ENCODE results near the gene SLC25A51.

The SLC25A51 gene

DNA sequence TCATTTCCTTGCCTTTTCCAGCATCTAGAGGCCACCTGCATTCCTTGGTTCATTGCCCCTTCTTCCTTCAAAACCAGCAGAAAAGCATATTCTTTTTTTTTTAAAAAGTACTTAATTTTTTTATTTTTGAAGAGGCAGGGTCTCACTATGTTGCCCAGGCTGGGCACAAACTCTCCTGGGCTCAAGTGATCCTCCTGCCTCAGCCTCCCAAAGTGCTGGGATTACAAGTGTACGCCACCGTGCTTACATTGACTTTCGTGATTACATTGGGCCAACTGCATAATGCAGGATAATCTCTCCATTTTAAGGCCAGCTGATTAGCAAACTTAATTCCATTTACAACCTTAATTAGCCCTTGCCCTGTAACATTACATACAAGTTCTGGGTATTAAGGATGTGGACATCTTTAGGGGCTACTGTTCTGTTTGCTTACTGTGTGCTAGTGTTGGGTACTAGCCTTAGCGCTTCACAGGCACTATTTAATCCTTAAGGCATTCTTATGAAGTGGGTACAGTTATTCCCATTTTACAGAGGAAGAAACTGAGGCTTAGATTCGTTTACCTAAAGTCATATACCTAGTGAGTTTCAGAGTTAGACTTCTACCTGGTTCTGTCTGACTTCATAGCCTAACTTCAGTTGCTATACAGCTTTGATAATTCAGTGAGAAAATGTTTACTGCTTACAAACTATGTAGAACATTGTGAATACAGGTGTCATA, 33.7 kb downstream of the SLC25A51 start:
- no peak for DNase-seq (ENCODE audit: low read depth in 2 of 2)
- TF ChIP-seq, protein P1, sequence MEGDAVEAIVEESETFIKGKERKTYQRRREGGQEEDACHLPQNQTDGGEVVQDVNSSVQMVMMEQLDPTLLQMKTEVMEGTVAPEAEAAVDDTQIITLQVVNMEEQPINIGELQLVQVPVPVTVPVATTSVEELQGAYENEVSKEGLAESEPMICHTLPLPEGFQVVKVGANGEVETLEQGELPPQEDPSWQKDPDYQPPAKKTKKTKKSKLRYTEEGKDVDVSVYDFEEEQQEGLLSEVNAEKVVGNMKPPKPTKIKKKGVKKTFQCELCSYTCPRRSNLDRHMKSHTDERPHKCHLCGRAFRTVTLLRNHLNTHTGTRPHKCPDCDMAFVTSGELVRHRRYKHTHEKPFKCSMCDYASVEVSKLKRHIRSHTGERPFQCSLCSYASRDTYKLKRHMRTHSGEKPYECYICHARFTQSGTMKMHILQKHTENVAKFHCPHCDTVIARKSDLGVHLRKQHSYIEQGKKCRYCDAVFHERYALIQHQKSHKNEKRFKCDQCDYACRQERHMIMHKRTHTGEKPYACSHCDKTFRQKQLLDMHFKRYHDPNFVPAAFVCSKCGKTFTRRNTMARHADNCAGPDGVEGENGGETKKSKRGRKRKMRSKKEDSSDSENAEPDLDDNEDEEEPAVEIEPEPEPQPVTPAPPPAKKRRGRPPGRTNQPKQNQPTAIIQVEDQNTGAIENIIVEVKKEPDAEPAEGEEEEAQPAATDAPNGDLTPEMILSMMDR (IDR thresholded peaks at IDR 0.05; ENCODE audit: low read depth, low read length), result no peak
- no peak overlapping the region for H3K4me3 ChIP-seq (replicated peaks in 1 of 2; ENCODE audit: low read depth in 2 of 2, low read length in 2 of 2)

DNA sequence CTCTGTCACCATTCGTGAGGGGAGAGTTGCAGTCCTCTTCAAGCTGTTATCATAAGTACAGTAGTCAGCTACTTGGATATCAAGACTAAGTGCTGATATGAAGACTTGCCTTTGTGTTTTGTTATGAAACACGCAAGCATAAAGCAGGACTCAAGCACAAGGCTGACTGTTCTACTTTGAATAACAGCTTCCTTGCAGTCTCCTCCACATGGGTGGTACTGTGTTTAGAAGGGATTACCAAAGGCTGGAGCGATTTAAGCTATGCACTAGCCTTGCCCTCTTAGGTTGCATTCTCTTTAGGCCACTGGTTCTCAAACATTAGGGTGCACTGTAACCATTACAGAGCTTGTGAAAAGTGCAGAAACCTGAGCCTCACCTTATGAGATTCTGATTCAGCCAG, 41.4 kb downstream of the SLC25A51 start:
- TF ChIP-seq, protein P1 (IDR thresholded peaks at IDR 0.05; ENCODE audit: low read depth, low read length), result no peak
- DNase-seq (ENCODE audit: low read depth in 2 of 2), result no peak
- H3K4me3 ChIP-seq (replicated peaks in 1 of 2; ENCODE audit: low read depth in 2 of 2, low read length in 2 of 2), result no peak overlapping the region

DNA sequence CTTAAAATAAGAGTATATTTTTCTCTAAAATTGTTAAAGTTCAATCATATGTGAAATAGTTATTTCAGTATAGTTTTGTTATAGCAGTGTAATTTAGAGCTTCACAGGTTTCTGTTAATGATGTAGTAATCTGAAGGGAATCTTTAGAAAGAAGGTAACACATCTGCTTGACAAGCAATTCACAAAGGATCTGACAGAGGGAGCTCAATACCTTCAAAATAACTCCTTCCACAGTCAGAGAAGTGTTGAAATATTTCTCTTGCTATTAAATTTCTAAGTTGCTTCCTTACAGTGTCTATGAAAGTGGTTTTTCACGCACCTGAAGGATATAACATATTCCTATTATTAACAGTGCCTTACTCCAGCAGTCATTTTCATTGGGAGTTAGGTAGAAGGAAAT, 44.9 kb downstream of the SLC25A51 start:
- no peak overlapping the region for H3K4me3 ChIP-seq (replicated peaks in 1 of 2; ENCODE audit: low read depth in 2 of 2, low read length in 2 of 2)
- TF ChIP-seq, protein P1 (IDR thresholded peaks at IDR 0.05; ENCODE audit: low read depth, low read length), result no peak
- peak; percentile 33 to 39 for DNase-seq (ENCODE audit: low read depth in 2 of 2)

DNA sequence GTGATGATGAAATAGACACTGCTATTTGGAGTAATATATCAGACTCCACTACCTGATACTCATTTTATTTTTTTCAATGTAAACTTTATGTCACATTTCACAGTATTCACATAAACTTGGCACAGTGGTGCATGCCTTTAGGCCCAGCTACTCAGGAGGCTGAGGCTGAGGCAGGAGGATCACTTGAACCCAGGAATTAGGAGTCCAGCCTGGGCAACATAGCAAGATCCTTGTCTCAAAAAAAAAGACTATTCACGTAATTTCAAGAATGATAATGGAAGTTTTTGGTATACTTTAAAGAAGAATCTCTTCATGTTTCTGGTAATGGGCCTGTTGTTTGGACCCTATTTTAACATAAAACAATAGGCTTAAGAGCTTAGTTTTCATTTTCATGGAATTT, 47.4 kb downstream of the SLC25A51 start:
- DNase-seq (ENCODE audit: low read depth in 2 of 2), result no peak
- no peak overlapping the region for H3K4me3 ChIP-seq (replicated peaks in 1 of 2; ENCODE audit: low read depth in 2 of 2, low read length in 2 of 2)
- TF ChIP-seq, protein P1 (IDR thresholded peaks at IDR 0.05; ENCODE audit: low read depth, low read length), result no peak

DNA sequence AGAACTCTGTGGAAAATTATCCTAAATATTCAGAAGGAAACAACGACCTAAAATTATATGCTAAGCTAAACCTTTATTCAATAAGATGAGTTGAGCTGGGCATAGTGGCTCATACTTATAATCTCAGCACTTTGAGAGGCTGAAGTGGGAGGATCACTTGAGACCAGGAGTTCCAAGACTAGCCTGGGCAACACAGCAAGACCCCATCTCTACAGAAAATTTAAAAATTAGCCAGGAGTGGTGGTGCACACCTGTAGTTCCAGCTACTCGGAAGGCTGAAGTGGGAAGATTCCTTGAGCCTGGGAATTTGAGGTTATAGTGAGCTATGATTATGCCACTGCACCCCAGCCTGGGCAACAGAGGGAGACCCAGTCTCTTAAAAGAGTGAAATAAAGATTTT, 51.7 kb downstream of the SLC25A51 start:
- no peak for DNase-seq (ENCODE audit: low read depth in 2 of 2)
- H3K4me3 ChIP-seq (replicated peaks in 1 of 2; ENCODE audit: low read depth in 2 of 2, low read length in 2 of 2), result no peak overlapping the region
- TF ChIP-seq, protein P1 (IDR thresholded peaks at IDR 0.05; ENCODE audit: low read depth, low read length), result no peak

DNA sequence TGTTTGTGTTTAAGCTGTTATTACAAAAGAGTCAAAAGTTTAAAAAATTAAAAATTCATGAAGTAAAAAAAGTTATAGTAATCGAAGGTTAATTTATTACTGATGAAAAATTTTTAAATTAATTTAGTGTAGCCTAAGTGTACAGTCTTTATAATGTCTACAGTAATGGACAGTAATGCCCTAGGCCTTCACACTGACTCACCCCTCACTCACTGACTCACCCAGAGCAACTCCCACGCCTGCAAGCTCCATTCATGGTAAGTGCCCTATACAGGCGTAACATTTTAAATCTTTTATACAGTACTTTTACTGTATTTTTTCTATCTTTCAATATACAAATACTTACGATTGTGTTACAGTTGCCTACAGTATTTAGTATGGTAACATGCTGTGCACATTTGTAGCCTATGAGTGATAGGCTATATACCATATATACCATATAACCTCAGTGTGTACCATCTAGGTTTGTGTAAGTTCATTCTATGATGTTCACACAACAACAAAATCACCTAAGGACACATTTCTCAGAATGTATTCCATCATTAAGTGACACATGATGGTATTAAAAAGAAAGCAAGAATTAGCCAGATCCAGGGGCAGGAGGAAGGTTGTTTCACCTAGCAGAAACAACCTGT, 63.2 kb downstream of the SLC25A51 start:
- DNase-seq (ENCODE audit: low read depth in 2 of 2), result peak; percentile 72 to 82
- TF ChIP-seq, protein P1 (IDR thresholded peaks at IDR 0.05; ENCODE audit: low read depth, low read length), result no peak
- H3K4me3 ChIP-seq (replicated peaks in 1 of 2; ENCODE audit: low read depth in 2 of 2, low read length in 2 of 2), result no peak overlapping the region
